ENCODE measurements around the gene CMBL. TPM values are rescaled to one million over a fixed set of nuclear protein-coding genes. Genes with fewer than 3 reads are reported as not detected.

CMBL gene
- total RNA-seq, 1 donor = 9.0 TPM

- Histone ChIP-seq H3K4me1 (ENCODE audit: insufficient read depth, low read length) (no peaks in the 10 kb centered on the region), H3K27ac (ENCODE audit: low read depth, low read length) (no peak overlapping the region), H3K4me2 (ENCODE audit: insufficient read depth, low read length) (no peak overlapping the region), H3K36me3 (ENCODE audit: insufficient read depth, low read length) (no peaks in the 10 kb centered on the region), H3K4me3 (ENCODE audit: insufficient read depth, low read length) (no peak overlapping the region), H3K79me2 (ENCODE audit: insufficient read depth, low read length) (no peaks in the 10 kb centered on the region), H4K20me1 (ENCODE audit: insufficient read depth, low read length) (no peaks in the 10 kb centered on the region), H2AFZ (ENCODE audit: low read length) (no peak overlapping the region), H3K9me3 (ENCODE audit: low read depth, low read length) (no peaks in the 10 kb centered on the region), H3K27me3 (ENCODE audit: insufficient read depth, low read length) (no peaks in the 10 kb centered on the region)
- DNase-seq (ENCODE audit: insufficient read length, low spot score, missing footprints) = no peak
- TF ChIP-seq CTCF (IDR thresholded peaks at IDR 0.05; ENCODE audit: extremely low read depth, low read depth, low read length) = no peak
Measured at GRCh38 chr5:10339958-10340357, 32.3 kb upstream of the CMBL start.

- H2AFZ ChIP-seq (ENCODE audit: low read length) = no peak overlapping the region
- no peaks in the 10 kb centered on the region for H3K27me3 ChIP-seq (ENCODE audit: insufficient read depth, low read length)
- no peak overlapping the region for H3K27ac ChIP-seq (ENCODE audit: low read depth, low read length)
- DNase-seq (ENCODE audit: insufficient read length, low spot score, missing footprints) = no peak
- no peaks in the 10 kb centered on the region for H3K36me3 ChIP-seq (ENCODE audit: insufficient read depth, low read length)
- H4K20me1 ChIP-seq (ENCODE audit: insufficient read depth, low read length) = no peaks in the 10 kb centered on the region
- no peak overlapping the region for H3K4me2 ChIP-seq (ENCODE audit: insufficient read depth, low read length)
- H3K9me3 ChIP-seq (ENCODE audit: low read depth, low read length) = no peaks in the 10 kb centered on the region
- no peak overlapping the region for H3K4me3 ChIP-seq (ENCODE audit: insufficient read depth, low read length)
- H3K79me2 ChIP-seq (ENCODE audit: insufficient read depth, low read length) = no peaks in the 10 kb centered on the region
- TF ChIP-seq CTCF (IDR thresholded peaks at IDR 0.05; ENCODE audit: extremely low read depth, low read depth, low read length) = no peak
- no peaks in the 10 kb centered on the region for H3K4me1 ChIP-seq (ENCODE audit: insufficient read depth, low read length)
Measured at GRCh38 chr5:10339058-10339811, 31.5 kb upstream of the CMBL start.

GRCh38 chr5:10338686-10339057, 31.0 kb upstream of the CMBL start:
- Histone ChIP-seq H3K9me3 (ENCODE audit: low read depth, low read length) (no peaks in the 10 kb centered on the region), H4K20me1 (ENCODE audit: insufficient read depth, low read length) (no peaks in the 10 kb centered on the region), H3K4me1 (ENCODE audit: insufficient read depth, low read length) (peaks cover 4% of the 10 kb centered on the region), H3K4me3 (ENCODE audit: insufficient read depth, low read length) (no peak overlapping the region), H3K36me3 (ENCODE audit: insufficient read depth, low read length) (no peaks in the 10 kb centered on the region), H3K27me3 (ENCODE audit: insufficient read depth, low read length) (no peaks in the 10 kb centered on the region), H3K79me2 (ENCODE audit: insufficient read depth, low read length) (no peaks in the 10 kb centered on the region), H2AFZ (ENCODE audit: low read length) (no peak overlapping the region), H3K4me2 (ENCODE audit: insufficient read depth, low read length) (no peak overlapping the region), H3K27ac (ENCODE audit: low read depth, low read length) (no peak overlapping the region)
- no peak for TF ChIP-seq CTCF (IDR thresholded peaks at IDR 0.05; ENCODE audit: extremely low read depth, low read depth, low read length)
- peak; percentile 74 for DNase-seq (ENCODE audit: insufficient read length, low spot score, missing footprints)

GRCh38 chr5:10337986-10338385, 30.3 kb upstream of the CMBL start:
- Histone ChIP-seq H3K27ac (ENCODE audit: low read depth, low read length) (no peak overlapping the region), H4K20me1 (ENCODE audit: insufficient read depth, low read length) (no peaks in the 10 kb centered on the region), H3K4me2 (ENCODE audit: insufficient read depth, low read length) (no peak overlapping the region), H3K36me3 (ENCODE audit: insufficient read depth, low read length) (no peaks in the 10 kb centered on the region), H3K4me3 (ENCODE audit: insufficient read depth, low read length) (no peak overlapping the region), H2AFZ (ENCODE audit: low read length) (no peak overlapping the region), H3K27me3 (ENCODE audit: insufficient read depth, low read length) (no peaks in the 10 kb centered on the region), H3K9me3 (ENCODE audit: low read depth, low read length) (no peaks in the 10 kb centered on the region), H3K79me2 (ENCODE audit: insufficient read depth, low read length) (no peaks in the 10 kb centered on the region), H3K4me1 (ENCODE audit: insufficient read depth, low read length) (peaks cover 4% of the 10 kb centered on the region)
- no peak for DNase-seq (ENCODE audit: insufficient read length, low spot score, missing footprints)
- TF ChIP-seq CTCF (IDR thresholded peaks at IDR 0.05; ENCODE audit: extremely low read depth, low read depth, low read length) = no peak

Data from osteoblast (primary cell).